HG03045 (cell line): Measurements from ENCODE around the gene GPBAR1.
A peak's percentile ranks its signal among the peaks of the same experiment; 100 is the strongest.

ENCODE experiments used
- ATAC-seq: cut with Tn5 transposase; IDR thresholded peaks from one replicate; pipeline ENCODE4 v1.9.1; 2021; ENCODE audit warnings: mild to moderate bottlenecking, moderate library complexity; ENCODE audit not compliant: unreplicated experiment

GPBAR1 gene

GRCh38 chr2:218238887-218239286 is 21.9 kb upstream of the GPBAR1 start:
- ATAC-seq, result no peak

- ATAC-seq, result no peak
Measured at GRCh38 chr2:218244204-218244603, 16.6 kb upstream of the GPBAR1 start.

GRCh38 chr2:218244665-218245064 is 16.1 kb upstream of the GPBAR1 start:
- no peak for ATAC-seq

DNA sequence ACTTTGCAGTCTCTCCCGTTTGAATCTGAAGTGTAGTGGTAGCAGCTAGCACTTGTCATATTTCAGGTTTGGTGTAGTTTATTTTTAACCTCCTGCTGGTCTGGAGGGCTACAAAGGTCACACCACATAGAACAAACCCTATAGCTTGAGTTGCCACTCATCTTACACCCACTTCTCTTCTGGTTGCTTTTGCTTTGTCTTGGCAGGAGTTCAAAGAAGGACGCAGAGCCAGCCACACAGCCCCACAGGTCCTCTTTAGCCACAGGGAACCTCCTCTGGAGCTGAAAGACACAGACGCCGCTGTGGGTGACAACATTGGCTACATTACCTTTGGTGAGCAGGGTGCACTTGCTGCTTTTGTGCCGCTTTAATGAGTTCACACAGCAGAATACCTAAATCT is 15.6 kb upstream of the GPBAR1 start:
- ATAC-seq, result no peak

DNA sequence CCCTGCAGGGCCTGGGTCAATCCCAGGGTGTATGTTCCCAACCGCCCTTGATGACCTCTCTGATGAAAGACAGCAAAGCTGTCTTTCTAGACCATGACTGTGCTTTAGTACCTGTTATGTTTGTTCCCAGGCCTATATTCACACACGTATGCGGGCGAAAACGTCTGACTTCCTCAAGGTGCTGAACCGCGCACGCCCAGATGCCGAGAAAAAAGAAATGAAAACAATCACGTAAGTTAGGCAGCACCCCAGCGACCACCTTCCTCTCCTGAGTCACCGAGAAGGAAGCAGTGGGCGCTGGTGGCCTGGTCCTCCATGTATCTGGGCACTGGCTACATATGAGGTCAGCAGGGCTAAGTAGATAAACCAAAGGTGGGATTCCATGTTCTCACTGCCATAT is 11.1 kb upstream of the GPBAR1 start:
- no peak for ATAC-seq

GRCh38 chr2:218252509-218253231 is 8.1 kb upstream of the GPBAR1 start:
- no peak for ATAC-seq

- ATAC-seq, result no peak
Measured at GRCh38 chr2:218253232-218253625, 7.6 kb upstream of the GPBAR1 start.

GRCh38 chr2:218255446-218255845 is 5.4 kb upstream of the GPBAR1 start:
- ATAC-seq, result no peak

DNA sequence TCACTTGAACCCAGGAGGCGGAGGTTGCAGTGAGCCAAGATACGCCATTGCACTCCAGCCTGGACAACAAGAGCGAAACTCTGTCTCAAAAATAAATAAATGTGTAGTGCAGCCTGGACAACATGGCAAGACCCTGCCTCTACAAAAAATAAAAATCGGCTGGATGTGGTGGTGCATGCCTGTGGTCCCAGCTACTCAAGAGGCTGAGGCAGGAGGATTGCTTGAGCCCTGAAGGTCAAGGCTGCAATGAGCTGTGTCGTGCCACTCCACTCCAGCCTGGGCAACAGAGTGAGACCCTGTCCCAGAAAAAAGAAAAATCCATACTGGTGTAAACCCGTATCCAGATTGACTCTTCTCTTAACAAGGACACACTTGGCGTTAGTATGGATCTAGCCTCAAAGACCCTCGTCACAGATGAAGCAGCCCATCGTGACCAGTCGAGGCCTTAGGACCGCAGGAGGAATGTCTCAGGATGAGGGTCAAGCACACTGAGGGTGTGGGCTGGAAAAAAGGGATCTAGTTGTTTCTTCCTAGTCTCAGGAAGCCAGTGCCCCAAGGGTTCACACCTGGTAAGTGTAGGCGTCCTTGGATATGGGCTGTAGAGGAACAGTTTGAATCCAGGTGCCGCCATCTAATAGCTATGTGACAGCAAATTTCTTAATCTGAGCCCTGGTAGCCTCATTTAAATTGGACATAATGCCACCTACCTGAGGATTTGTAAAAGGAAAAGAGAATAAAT is 4.0 kb upstream of the GPBAR1 start:
- ATAC-seq, result no peak

- peak; percentile 36 for ATAC-seq
Measured at GRCh38 chr2:218257390-218257981, 3.3 kb upstream of the GPBAR1 start.

GRCh38 chr2:218259099-218259961 is 1.5 kb upstream of the GPBAR1 start:
- no peak for ATAC-seq

DNA sequence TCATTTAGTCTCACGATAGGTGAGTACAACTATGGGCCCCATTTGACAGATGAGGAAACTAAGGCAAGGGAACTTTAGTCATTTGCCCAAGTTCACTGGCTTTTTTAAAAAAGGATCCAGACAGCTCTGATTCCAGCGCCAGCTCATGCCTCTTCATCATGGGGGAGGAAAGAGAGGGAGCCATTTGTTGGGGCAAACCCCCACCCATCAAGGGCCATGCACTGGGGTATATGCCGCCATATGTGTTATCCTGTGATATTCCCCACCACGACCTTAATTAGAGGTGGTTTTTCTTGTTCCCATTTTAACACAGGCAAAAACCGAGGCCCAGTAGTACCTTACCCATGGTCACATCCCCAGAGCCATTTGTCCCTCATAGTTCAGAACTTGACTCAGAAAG is 649 bp upstream of the GPBAR1 start:
- no peak for ATAC-seq

DNA sequence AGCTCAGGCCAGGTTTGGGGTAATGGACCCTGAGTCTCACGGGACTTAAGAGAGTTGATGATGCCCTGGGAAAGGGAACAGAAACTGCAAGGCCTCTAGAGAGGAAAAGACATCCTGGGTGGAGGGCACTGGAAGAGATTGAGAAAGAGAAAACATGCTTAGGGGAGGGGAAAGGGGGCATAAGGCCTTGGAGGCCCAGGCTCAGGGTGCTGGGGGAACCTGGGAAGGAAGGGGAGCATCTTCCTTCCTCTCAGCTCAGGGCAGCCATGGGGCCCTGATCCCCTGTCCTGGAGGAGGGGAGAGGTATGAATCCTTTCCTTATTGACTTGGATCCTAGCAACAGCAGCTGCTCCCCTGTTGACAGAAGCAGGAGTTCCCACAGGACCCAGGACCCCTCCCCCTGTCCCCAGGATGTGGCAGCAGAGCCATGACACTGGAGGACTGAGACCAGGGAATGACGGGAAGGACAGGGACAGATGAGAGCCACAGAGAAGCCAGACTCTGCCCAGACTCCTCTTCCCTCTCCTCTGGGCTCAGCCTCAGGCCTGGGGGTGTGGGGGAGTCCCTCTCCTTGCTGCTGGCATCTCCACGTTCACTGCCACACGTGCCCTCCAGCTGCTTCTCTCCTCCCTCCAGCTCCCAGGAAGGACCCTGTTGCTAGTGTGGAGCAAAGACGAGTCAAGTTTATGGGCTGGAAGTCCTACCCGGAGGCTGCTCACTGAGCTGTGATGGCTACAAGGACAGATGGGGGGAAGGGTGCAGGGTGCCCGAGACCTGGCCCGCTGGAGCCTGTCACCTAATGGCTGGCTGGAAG is 815 bp downstream of the GPBAR1 start:
- ATAC-seq, result no peak

DNA sequence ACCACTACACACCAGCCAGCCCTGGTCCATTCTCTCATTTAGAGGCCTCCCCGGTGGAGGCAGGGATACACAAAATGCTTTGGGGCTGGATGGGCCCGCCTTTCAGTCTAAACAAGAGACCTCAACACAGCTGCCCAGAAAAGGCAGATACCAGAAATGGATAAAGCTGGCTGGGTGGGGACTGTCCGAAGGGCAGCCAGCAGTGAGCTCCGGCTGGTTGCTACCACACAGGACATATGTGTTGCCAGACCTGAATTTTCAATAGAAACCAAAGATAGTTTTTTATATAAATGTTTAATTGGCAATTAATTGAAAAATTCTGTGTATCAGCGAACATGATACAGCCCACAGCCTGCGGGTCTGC is 1.4 kb downstream of the GPBAR1 start:
- no peak for ATAC-seq

- ATAC-seq, result no peak
Measured at GRCh38 chr2:218262631-218263586, 2.1 kb downstream of the GPBAR1 start.

DNA sequence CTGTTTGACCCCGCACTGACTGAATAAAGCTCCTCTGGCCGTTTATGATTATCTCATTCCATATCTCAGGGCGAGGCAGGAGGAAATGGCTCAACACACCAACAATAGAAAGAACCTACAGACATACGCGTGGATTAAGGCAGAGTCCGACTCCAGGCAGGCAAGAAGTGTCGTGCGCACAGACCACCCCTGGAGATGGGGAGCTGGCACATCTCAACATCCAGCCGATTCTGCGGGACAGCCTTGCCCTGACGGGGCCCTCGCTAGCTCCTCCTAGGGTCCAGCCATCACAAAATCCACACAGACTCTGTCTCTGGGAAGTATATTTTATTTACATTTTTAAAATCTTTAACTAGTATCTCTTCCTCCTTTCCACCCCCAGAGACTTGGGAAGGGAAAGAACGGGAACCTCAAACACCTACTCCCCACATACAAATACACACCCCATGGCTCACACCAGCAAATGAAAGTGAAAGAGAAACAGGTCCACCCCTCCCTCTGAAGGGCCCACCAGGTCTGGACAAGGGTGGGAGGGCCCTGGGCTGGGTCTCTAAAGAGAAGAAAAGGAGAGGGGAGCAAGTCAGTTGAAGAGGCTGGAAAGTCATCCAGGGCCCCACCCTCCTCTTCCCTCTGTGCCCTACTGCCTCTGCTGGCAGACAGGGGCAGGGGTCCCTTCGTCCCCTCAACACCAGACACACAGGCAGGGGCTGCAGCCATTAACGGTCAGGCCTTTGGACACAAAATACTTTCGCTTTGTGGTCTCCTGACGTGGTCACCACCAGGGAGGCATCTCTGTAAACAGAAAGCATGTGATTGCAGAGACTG is 3.2 kb downstream of the GPBAR1 start:
- ATAC-seq, result no peak

GRCh38 chr2:218264773-218265561 is 4.2 kb downstream of the GPBAR1 start:
- no peak for ATAC-seq

DNA sequence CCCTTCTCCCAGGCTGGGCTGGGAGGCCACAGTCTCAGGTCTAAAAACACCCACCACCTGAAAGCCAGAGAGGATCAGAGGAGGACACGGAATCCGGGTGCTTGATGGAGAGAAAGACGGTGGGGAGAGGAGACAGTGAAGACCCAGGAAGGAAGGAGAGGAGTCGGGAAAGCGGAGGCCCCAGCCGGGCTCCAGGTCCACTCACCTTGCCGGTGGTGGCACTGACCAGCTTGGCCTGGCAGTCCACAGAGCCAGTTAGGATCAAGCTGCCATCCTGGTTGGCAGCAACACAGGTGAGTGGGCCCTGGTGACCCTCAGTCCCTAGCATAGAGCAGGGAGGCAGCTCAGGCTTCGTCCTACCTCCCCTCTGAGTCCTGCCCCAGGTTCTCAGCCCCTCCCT is 4.8 kb downstream of the GPBAR1 start:
- no peak for ATAC-seq
